Activated T-helper 1 cell treated with anti-CD3 and anti-CD28 coated beads, Interleukin-12 subunit alpha, Interleukin-12 subunit beta, Interleukin-2, Interleukin-4 antibody, amounts not matched to agents 30 ng/mL and 10 ng/mL and 1 ng/mL, durations not matched to agents 14 hours and 24 hours and 36 hours (primary cell): Measurements from ENCODE around the gene RNF7. TPM values are rescaled to one million over a fixed set of nuclear protein-coding genes. Genes with fewer than 3 reads are reported as not detected.

Experiments
- DNase-seq: peaks from one replicate; pipeline ENCODE4 v3.0.0; 2021; ENCODE audit warnings: low spot score
- H3K27ac Mint-ChIP-seq: one replicate; pipeline ENCODE4 v1.8.0; 2021; ENCODE audit warnings: mild to moderate bottlenecking, mixed read lengths
- H3K27me3 Mint-ChIP-seq: one replicate; pipeline ENCODE4 v1.8.0; 2022; ENCODE audit warnings: mild to moderate bottlenecking, moderate library complexity, mixed read lengths; ENCODE audit not compliant: insufficient read depth
- H3K36me3 Mint-ChIP-seq: one replicate; pipeline ENCODE4 v1.8.0; 2021; ENCODE audit warnings: low read depth, mixed read lengths
- H3K4me1 Mint-ChIP-seq: one replicate; pipeline ENCODE4 v1.8.0; 2021; ENCODE audit warnings: low read depth, mixed read lengths
- H3K4me3 Mint-ChIP-seq: one replicate; pipeline ENCODE4 v1.8.0; 2021; ENCODE audit warnings: mild to moderate bottlenecking, moderate library complexity, mixed read lengths
- H3K9me3 Mint-ChIP-seq: one replicate; pipeline ENCODE4 v1.8.0; 2021; ENCODE audit warnings: mixed read lengths
- intact Hi-C: fragments of 100-400 bp; cut with micrococcal nuclease; formaldehyde crosslinking; loops from one replicate; pipeline ENCODE4 v1.15.1; 2024
- total RNA-seq: library from RNA; stranded (reverse); gene quantifications from 2 replicates; pipeline ENCODE4 v1.2.3, GENCODE V29; 2022

The RNF7 gene
- total RNA-seq, 1 donor from 2014 or later: 70.9 TPM

- Mint-ChIP-seq H3K27me3 (peaks cover 6% of the 10 kb centered on the region), H3K9me3 (no peaks in the 10 kb centered on the region), H3K27ac (no peak overlapping the region), H3K4me1 (no peaks in the 10 kb centered on the region), H3K36me3 (no peaks in the 10 kb centered on the region), H3K4me3 (no peak overlapping the region)
- intact Hi-C loops: no loop called here
- DNase-seq: no peak
These were observed 23.4 kb upstream of the RNF7 start for GRCh38 chr3:141714671-141715070.

- no peak for DNase-seq
- Mint-ChIP-seq H3K9me3 (no peaks in the 10 kb centered on the region), H3K4me1 (no peaks in the 10 kb centered on the region), H3K27me3 (peaks cover 11% of the 10 kb centered on the region), H3K4me3 (no peak overlapping the region), H3K27ac (no peak overlapping the region), H3K36me3 (no peaks in the 10 kb centered on the region)
- intact Hi-C loops: no loop called here
These were observed 16.0 kb upstream of the RNF7 start for GRCh38 chr3:141722081-141722480.

DNA sequence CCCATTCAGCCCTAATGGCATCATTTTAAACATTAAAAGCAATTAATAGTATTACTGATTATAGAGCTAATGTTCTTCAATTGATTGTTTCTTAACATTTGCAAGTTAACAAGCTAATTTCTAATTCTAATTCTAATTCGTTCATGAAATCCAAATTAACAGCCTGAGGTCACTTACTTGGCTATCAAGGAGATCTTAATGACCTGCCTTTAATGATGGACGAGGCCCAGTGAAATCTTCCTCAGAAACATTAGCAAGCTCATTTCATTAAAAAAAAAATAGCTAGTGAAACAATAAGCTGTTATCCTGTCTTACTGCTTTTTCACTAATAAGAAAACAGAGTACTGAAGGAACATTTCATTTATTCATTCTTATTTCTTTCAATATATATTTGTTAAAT, 15.4 kb upstream of the RNF7 start:
- Mint-ChIP-seq H3K36me3 (no peaks in the 10 kb centered on the region), H3K27ac (no peak overlapping the region), H3K4me1 (no peaks in the 10 kb centered on the region), H3K4me3 (no peak overlapping the region), H3K9me3 (no peaks in the 10 kb centered on the region), H3K27me3 (peaks cover 11% of the 10 kb centered on the region)
- intact Hi-C loops: no loop called here
- DNase-seq: no peak

GRCh38 chr3:141723255-141723654, 14.8 kb upstream of the RNF7 start:
- Mint-ChIP-seq H3K27me3 (peaks cover 11% of the 10 kb centered on the region), H3K4me3 (no peak overlapping the region), H3K27ac (no peak overlapping the region), H3K36me3 (no peaks in the 10 kb centered on the region), H3K9me3 (no peaks in the 10 kb centered on the region), H3K4me1 (no peaks in the 10 kb centered on the region)
- intact Hi-C loops: no loop called here
- DNase-seq: no peak

GRCh38 chr3:141724186-141724585, 13.9 kb upstream of the RNF7 start:
- Mint-ChIP-seq H3K36me3 (no peaks in the 10 kb centered on the region), H3K4me1 (no peaks in the 10 kb centered on the region), H3K27me3 (peaks cover 11% of the 10 kb centered on the region), H3K27ac (no peak overlapping the region), H3K4me3 (no peak overlapping the region), H3K9me3 (no peaks in the 10 kb centered on the region)
- intact Hi-C loops: no loop called here
- no peak for DNase-seq

DNA sequence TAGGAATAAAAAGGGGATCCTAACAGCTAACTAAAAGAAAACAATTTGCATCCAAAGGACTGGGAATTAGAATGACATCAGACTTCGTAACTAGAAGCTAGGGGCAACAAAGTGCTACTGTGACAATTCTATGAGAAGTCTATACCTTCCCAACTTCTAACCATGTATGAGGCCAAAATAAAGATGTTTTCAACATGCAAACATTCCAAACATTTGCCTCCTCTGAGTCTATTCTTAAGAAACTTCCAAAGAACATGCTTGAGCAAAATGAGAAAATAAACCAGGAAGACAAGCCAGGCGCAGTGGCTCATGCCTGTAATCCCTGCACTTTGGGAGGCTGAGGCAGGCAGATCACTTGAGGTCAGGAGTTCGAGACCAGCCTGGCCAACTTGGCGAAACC, 13.1 kb upstream of the RNF7 start:
- Mint-ChIP-seq H3K27ac (no peak overlapping the region), H3K4me3 (no peak overlapping the region), H3K9me3 (no peaks in the 10 kb centered on the region), H3K36me3 (no peaks in the 10 kb centered on the region), H3K27me3 (peaks cover 10% of the 10 kb centered on the region), H3K4me1 (no peaks in the 10 kb centered on the region)
- intact Hi-C loops: no loop called here
- DNase-seq: no peak

DNA sequence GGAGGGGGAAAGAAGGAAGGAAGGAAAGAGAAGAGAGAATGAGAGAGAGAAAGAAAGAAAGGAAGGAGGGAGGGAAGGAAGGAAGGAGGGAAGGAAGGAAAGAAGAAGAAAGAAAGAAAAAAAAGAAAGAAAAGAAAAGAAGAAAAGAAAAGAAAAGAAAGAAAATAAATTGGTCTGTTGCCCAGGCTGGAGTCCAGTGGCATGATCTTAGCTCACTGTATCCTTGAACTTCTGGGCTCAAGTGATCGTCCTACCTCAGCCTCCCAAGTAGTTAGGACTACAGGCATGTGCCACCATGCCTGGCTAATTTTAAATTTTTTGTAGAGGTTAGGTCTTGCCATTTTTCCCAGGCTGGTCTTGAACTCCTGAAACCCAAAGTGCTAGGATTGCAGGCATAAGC, 11.6 kb upstream of the RNF7 start:
- Mint-ChIP-seq H3K27me3 (peaks cover 9% of the 10 kb centered on the region), H3K4me3 (no peak overlapping the region)

GRCh38 chr3:141728355-141728892, 9.7 kb upstream of the RNF7 start:
- no peaks in the 10 kb centered on the region for H3K36me3 Mint-ChIP-seq
- H3K27me3 Mint-ChIP-seq: peaks cover 6% of the 10 kb centered on the region
- H3K9me3 Mint-ChIP-seq: no peaks in the 10 kb centered on the region
- no peak overlapping the region for H3K27ac Mint-ChIP-seq
- DNase-seq: no peak
- no peak overlapping the region for H3K4me3 Mint-ChIP-seq
- intact Hi-C loops: no loop called here
- no peaks in the 10 kb centered on the region for H3K4me1 Mint-ChIP-seq

More for the DNA sequence above, 11.6 kb upstream of the RNF7 start:
- intact Hi-C loops: no loop called here
- DNase-seq: no peak
- H3K27ac Mint-ChIP-seq: no peak overlapping the region
- H3K4me1 Mint-ChIP-seq: no peaks in the 10 kb centered on the region
- H3K9me3 Mint-ChIP-seq: no peaks in the 10 kb centered on the region
- no peaks in the 10 kb centered on the region for H3K36me3 Mint-ChIP-seq

GRCh38 chr3:141729240-141729639, 8.9 kb upstream of the RNF7 start:
- Mint-ChIP-seq H3K27ac (no peak overlapping the region), H3K4me3 (no peak overlapping the region), H3K4me1 (no peaks in the 10 kb centered on the region), H3K36me3 (no peaks in the 10 kb centered on the region), H3K9me3 (no peaks in the 10 kb centered on the region), H3K27me3 (peaks cover 6% of the 10 kb centered on the region)
- no peak for DNase-seq
- intact Hi-C loops: no loop called here

DNA sequence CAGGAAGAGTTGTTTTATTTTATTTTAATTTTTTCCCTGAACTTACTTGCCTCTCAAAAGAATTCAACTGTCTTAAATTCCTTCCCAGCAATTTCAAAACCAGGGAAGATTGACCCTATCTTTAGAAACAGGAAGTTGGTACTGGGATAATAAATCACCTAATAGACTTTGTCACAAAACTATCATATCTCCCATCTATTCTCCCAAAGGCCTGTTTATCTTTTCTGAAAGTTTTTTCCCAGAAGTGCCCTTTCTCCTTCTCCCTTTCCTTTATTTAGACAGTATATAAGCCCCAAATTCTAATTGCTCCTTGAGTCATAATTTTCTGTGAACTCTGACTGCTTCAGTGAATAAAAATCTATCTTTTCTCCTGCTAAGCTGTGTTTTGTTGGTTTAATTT, 2.9 kb upstream of the RNF7 start:
- no peak for DNase-seq
- intact Hi-C loops: loop anchor here (5.0 to 10.0 kb wide), 4 partner anchors 160 to 1270 kb away; partner anchors contain the start of genes TRPC1 and U2SURP
- Mint-ChIP-seq H3K27ac (no peak overlapping the region), H3K27me3 (peaks cover 5% of the 10 kb centered on the region), H3K4me3 (no peak overlapping the region), H3K9me3 (no peaks in the 10 kb centered on the region), H3K36me3 (peaks cover 2% of the 10 kb centered on the region), H3K4me1 (peaks cover 15% of the 10 kb centered on the region)

DNA sequence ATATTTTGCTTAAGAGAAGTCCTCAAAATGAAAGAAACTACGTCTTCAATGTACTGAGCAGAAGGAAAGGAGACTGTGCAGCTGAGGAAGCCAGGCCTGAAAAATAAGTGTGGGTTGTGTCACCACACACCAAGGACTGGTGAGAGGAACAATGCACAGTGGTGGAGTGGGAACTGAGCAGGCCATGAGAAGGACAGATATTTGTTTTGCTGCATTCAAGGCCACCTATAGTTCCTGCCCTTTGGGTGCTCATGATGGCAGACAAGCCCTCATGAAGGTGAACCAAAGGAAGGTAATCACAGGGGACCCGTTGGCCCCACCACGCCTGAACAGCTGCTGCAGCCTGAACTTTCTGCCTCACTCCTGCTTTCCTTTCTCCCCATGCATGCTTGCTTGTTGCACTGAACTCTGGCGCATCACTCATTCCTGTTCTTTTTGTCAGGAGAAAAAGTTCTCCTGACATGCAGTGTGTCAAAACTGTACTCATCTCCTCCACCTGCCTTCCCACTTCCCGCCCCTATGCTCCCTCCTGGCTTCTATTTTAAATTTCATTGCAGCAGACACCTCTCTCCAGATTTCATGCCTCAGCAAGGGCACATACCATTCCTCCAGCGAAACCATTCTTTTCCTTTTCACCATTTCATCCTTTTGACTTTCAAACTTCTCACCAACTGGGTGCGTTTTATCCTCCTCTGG, 2.2 kb upstream of the RNF7 start:
- Mint-ChIP-seq H3K36me3 (peaks cover 2% of the 10 kb centered on the region), H3K4me1 (peaks cover 22% of the 10 kb centered on the region), H3K4me3 (no peak overlapping the region), H3K27me3 (peaks cover 5% of the 10 kb centered on the region), H3K27ac (no peak overlapping the region), H3K9me3 (no peaks in the 10 kb centered on the region)
- no peak for DNase-seq
- intact Hi-C loops: loop anchor here (5.0 to 10.0 kb wide), 4 partner anchors 161 to 1269 kb away; partner anchors contain the start of genes TRPC1 and U2SURP

DNA sequence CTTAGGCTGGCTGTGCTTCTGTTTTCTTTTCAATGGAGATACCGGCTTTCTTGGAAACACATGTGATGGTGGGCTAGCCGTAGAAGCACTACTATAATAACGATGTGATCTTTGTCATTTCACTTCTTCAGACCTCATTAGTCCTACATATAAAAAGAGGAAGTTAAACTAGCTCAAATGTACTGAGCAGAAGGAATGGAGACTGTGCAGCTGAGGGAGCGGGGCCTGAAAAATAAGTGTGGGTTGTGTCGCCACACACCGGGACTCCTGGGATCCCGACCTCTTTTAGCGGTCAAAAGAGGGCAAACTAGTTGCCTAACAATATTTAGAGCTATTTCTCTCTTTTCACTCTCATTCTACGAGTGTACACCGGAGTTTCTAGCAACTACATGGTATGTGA, 1.0 kb upstream of the RNF7 start:
- Mint-ChIP-seq H3K27me3 (peaks cover 5% of the 10 kb centered on the region), H3K4me1 (peaks cover 26% of the 10 kb centered on the region), H3K27ac (no peak overlapping the region), H3K36me3 (peaks cover 4% of the 10 kb centered on the region), H3K9me3 (no peaks in the 10 kb centered on the region), H3K4me3 (no peak overlapping the region)
- DNase-seq: no peak
- intact Hi-C loops: loop anchor here (5.0 to 10.0 kb wide), 4 partner anchors 162 to 1268 kb away; partner anchors contain the start of genes TRPC1 and U2SURP

GRCh38 chr3:141737678-141738021, 448 bp upstream of the RNF7 start:
- intact Hi-C loops: loop anchor here (1.0 to 10.0 kb wide), 17 partner anchors 59 to 1267 kb away; partner anchors contain the start of genes GK5, PLS1, SLC25A36 and TFDP2
- Mint-ChIP-seq H3K27ac (peak overlapping the region; percentile 85), H3K9me3 (no peaks in the 10 kb centered on the region), H3K4me1 (peaks cover 30% of the 10 kb centered on the region), H3K27me3 (peaks cover 5% of the 10 kb centered on the region), H3K4me3 (peak overlapping the region; percentile 100), H3K36me3 (peaks cover 6% of the 10 kb centered on the region)
- no peak for DNase-seq
